Subcutaneous abdominal adipose tissue (tissue), 5 donors: Measurements from ENCODE around the gene MRPL38.

Experiments used
- H3K27ac ChIP-seq: one replicate; pipeline ENCODE4 v1.7.0; 2013; ENCODE audit warnings: low read depth, mild to moderate bottlenecking, inconsistent platforms, low read length, moderate library complexity
- H3K27me3 ChIP-seq, 5 donors: one replicate each; pipeline ENCODE4 v1.7.0; 2013; ENCODE audit warnings: low read length in 5 of 5, inconsistent platforms in 1 of 5; ENCODE audit not compliant: control insufficient read depth in 5 of 5, insufficient read depth in 4 of 5
- H3K36me3 ChIP-seq, 5 donors: one replicate each; pipeline ENCODE4 v1.7.0; 2013; ENCODE audit warnings: low read length in 5 of 5; ENCODE audit not compliant: control insufficient read depth in 5 of 5, insufficient read depth in 5 of 5
- H3K4me1 ChIP-seq, 5 donors: one replicate each; pipeline ENCODE4 v1.7.0; 2013; ENCODE audit warnings: low read length in 5 of 5, mild to moderate bottlenecking in 3 of 5, moderate library complexity in 1 of 5; ENCODE audit not compliant: control insufficient read depth in 5 of 5, insufficient read depth in 5 of 5
- H3K4me3 ChIP-seq, 5 donors: one replicate each; pipeline ENCODE4 v1.7.0; 2013; ENCODE audit warnings: low read length in 5 of 5, low read depth in 1 of 5
- H3K9ac ChIP-seq, 5 donors: one replicate each; pipeline ENCODE4 v1.7.0; 2013; ENCODE audit warnings: low read length in 5 of 5, mild to moderate bottlenecking in 4 of 5, moderate library complexity in 3 of 5
- H3K9me3 ChIP-seq, 5 donors: one replicate each; pipeline ENCODE4 v1.7.0; 2013; ENCODE audit warnings: low read length in 5 of 5; ENCODE audit not compliant: control insufficient read depth in 5 of 5
- donor health status: healthy.
- donor health status: healthy.
- donor health status: healthy.
- donor health status: healthy.
- donor health status: healthy.

Gene MRPL38

GRCh38 chr17:75921596-75921995 is 16.9 kb upstream of the MRPL38 start:
- no peak overlapping the region for H3K27ac ChIP-seq
- peaks cover 0 to 5% (median 0%) of the 10 kb centered on the region in 5 donors for H3K4me1 ChIP-seq
- no peaks in the 10 kb centered on the region for H3K9me3 ChIP-seq
- no peaks in the 10 kb centered on the region for H3K27me3 ChIP-seq
- no peak overlapping the region for H3K4me3 ChIP-seq
- H3K9ac ChIP-seq = no peak overlapping the region
- peaks cover 0 to 47% (median 28%) of the 10 kb centered on the region in 5 donors for H3K36me3 ChIP-seq

GRCh38 chr17:75920045-75920560 is 15.4 kb upstream of the MRPL38 start:
- peaks cover 0 to 5% (median 0%) of the 10 kb centered on the region in 5 donors for H3K4me1 ChIP-seq
- no peak overlapping the region for H3K27ac ChIP-seq
- no peaks in the 10 kb centered on the region for H3K27me3 ChIP-seq
- no peak overlapping the region for H3K4me3 ChIP-seq
- H3K9ac ChIP-seq = no peak overlapping the region
- H3K9me3 ChIP-seq = no peaks in the 10 kb centered on the region
- peaks cover 0 to 33% (median 17%) of the 10 kb centered on the region in 5 donors for H3K36me3 ChIP-seq

GRCh38 chr17:75919611-75920010 is 14.9 kb upstream of the MRPL38 start:
- H3K4me3 ChIP-seq = no peak overlapping the region
- peaks cover 0 to 35% (median 20%) of the 10 kb centered on the region in 5 donors for H3K36me3 ChIP-seq
- H3K27me3 ChIP-seq = no peaks in the 10 kb centered on the region
- H3K27ac ChIP-seq = no peak overlapping the region
- no peak overlapping the region for H3K9ac ChIP-seq
- H3K4me1 ChIP-seq = peaks cover 0 to 5% (median 0%) of the 10 kb centered on the region in 5 donors
- no peaks in the 10 kb centered on the region for H3K9me3 ChIP-seq

- Histone ChIP-seq H3K36me3 (peaks cover 0 to 45% (median 26%) of the 10 kb centered on the region in 5 donors), H3K27ac (no peak overlapping the region), H3K4me1 (peaks cover 0 to 5% (median 0%) of the 10 kb centered on the region in 5 donors), H3K9me3 (no peaks in the 10 kb centered on the region), H3K4me3 (no peak overlapping the region), H3K9ac (no peak overlapping the region), H3K27me3 (no peaks in the 10 kb centered on the region)
Measured at GRCh38 chr17:75917917-75918445, 13.3 kb upstream of the MRPL38 start.

GRCh38 chr17:75917141-75917916 is 12.6 kb upstream of the MRPL38 start:
- Histone ChIP-seq H3K9me3 (no peaks in the 10 kb centered on the region), H3K36me3 (peaks cover 0 to 42% (median 25%) of the 10 kb centered on the region in 5 donors)

GRCh38 chr17:75915268-75915667 is 10.6 kb upstream of the MRPL38 start:
- H3K27ac ChIP-seq = no peak overlapping the region
- H3K4me1 ChIP-seq = peaks cover 0 to 4% (median 0%) of the 10 kb centered on the region in 5 donors
- peaks cover 0 to 53% (median 26%) of the 10 kb centered on the region in 5 donors for H3K36me3 ChIP-seq
- no peak overlapping the region for H3K9ac ChIP-seq
- H3K27me3 ChIP-seq = no peaks in the 10 kb centered on the region
- no peak overlapping the region for H3K4me3 ChIP-seq
- no peaks in the 10 kb centered on the region for H3K9me3 ChIP-seq

More at GRCh38 chr17:75917141-75917916, 12.6 kb upstream of the MRPL38 start:
- no peak overlapping the region for H3K4me3 ChIP-seq
- H3K9ac ChIP-seq = no peak overlapping the region
- peaks cover 0 to 5% (median 0%) of the 10 kb centered on the region in 5 donors for H3K4me1 ChIP-seq
- no peak overlapping the region for H3K27ac ChIP-seq
- H3K27me3 ChIP-seq = no peaks in the 10 kb centered on the region

GRCh38 chr17:75914643-75915267 is 10.1 kb upstream of the MRPL38 start:
- Histone ChIP-seq H3K27ac (no peak overlapping the region), H3K9me3 (no peaks in the 10 kb centered on the region), H3K36me3 (peaks cover 0 to 48% (median 24%) of the 10 kb centered on the region in 5 donors), H3K4me3 (no peak overlapping the region), H3K27me3 (no peaks in the 10 kb centered on the region), H3K9ac (no peak overlapping the region), H3K4me1 (peaks cover 0 to 4% (median 0%) of the 10 kb centered on the region in 5 donors)

- Histone ChIP-seq H3K27ac (no peak overlapping the region), H3K36me3 (peaks cover 0 to 41% (median 17%) of the 10 kb centered on the region in 5 donors), H3K27me3 (no peaks in the 10 kb centered on the region), H3K9me3 (no peaks in the 10 kb centered on the region), H3K9ac (no peak overlapping the region), H3K4me1 (peaks cover 0 to 4% (median 0%) of the 10 kb centered on the region in 5 donors), H3K4me3 (no peak overlapping the region)
Measured at GRCh38 chr17:75913537-75914210, 9.0 kb upstream of the MRPL38 start.

- H3K4me3 ChIP-seq = no peak overlapping the region
- no peak overlapping the region for H3K27ac ChIP-seq
- H3K36me3 ChIP-seq = peaks cover 0 to 31% (median 12%) of the 10 kb centered on the region in 5 donors
- H3K27me3 ChIP-seq = no peaks in the 10 kb centered on the region
- peaks cover 0 to 4% (median 0%) of the 10 kb centered on the region in 5 donors for H3K4me1 ChIP-seq
- H3K9me3 ChIP-seq = no peaks in the 10 kb centered on the region
- H3K9ac ChIP-seq = no peak overlapping the region
Measured at GRCh38 chr17:75910699-75911098, 6.0 kb upstream of the MRPL38 start.
